Midbrain (tissue), 1 donor: Measurements from ENCODE around the gene BCAS3.
A peak's percentile ranks its signal among the peaks of the same experiment; 100 is the strongest.

Experiments
- DNase-seq: peaks from one replicate; lab custom pipeline; 2025; lab: John Stamatoyannopoulos, UW

Gene BCAS3

GRCh38 chr17:61159221-61159814 is 481.7 kb downstream of the BCAS3 start:
- DNase-seq, result no peak

GRCh38 chr17:61160204-61160603 is 482.6 kb downstream of the BCAS3 start:
- no peak for DNase-seq

- no peak for DNase-seq
These were observed 483.3 kb downstream of the BCAS3 start for GRCh38 chr17:61160789-61161445.

GRCh38 chr17:61161615-61162134 is 484.0 kb downstream of the BCAS3 start:
- no peak for DNase-seq

GRCh38 chr17:61164517-61164916 is 486.9 kb downstream of the BCAS3 start:
- no peak for DNase-seq

GRCh38 chr17:61167075-61167474 is 489.4 kb downstream of the BCAS3 start:
- no peak for DNase-seq

GRCh38 chr17:61168506-61168905 is 490.9 kb downstream of the BCAS3 start:
- DNase-seq, result no peak

GRCh38 chr17:61174310-61174709 is 496.7 kb downstream of the BCAS3 start:
- DNase-seq, result no peak

- DNase-seq, result no peak
These were observed 497.9 kb downstream of the BCAS3 start for GRCh38 chr17:61175298-61176142.

- DNase-seq, result no peak
These were observed 499.7 kb downstream of the BCAS3 start for GRCh38 chr17:61177351-61177750.

GRCh38 chr17:61178284-61178683 is 500.6 kb downstream of the BCAS3 start:
- no peak for DNase-seq

- peak; percentile 24 for DNase-seq
These were observed 501.7 kb downstream of the BCAS3 start for GRCh38 chr17:61179380-61179806.

GRCh38 chr17:61183793-61184192 is 506.1 kb downstream of the BCAS3 start:
- no peak for DNase-seq

GRCh38 chr17:61185385-61185784 is 507.7 kb downstream of the BCAS3 start:
- no peak for DNase-seq

- no peak for DNase-seq
These were observed 509.4 kb downstream of the BCAS3 start for GRCh38 chr17:61187038-61187437.

GRCh38 chr17:61188081-61188480 is 510.4 kb downstream of the BCAS3 start:
- no peak for DNase-seq

- no peak for DNase-seq
These were observed 512.3 kb downstream of the BCAS3 start for GRCh38 chr17:61189968-61190367.

GRCh38 chr17:61196302-61196704 is 518.7 kb downstream of the BCAS3 start:
- no peak for DNase-seq

- no peak for DNase-seq
These were observed 519.1 kb downstream of the BCAS3 start for GRCh38 chr17:61196799-61197198.

GRCh38 chr17:61199431-61200338 is 522.0 kb downstream of the BCAS3 start:
- no peak for DNase-seq

- DNase-seq, result no peak
These were observed 522.7 kb downstream of the BCAS3 start for GRCh38 chr17:61200339-61200715.

- DNase-seq, result no peak
These were observed 523.6 kb downstream of the BCAS3 start for GRCh38 chr17:61201211-61201610.
